B cell (primary cell): Measurements from ENCODE around the gene LIF. TPM values are rescaled to one million over a fixed set of nuclear protein-coding genes. Genes with fewer than 3 reads are reported as not detected.

ENCODE experiments used
- ATAC-seq: fragments of 200-7000 bp; cut with Tn5 transposase; one replicate; pipeline ENCODE4 v1.10.0; 2021; ENCODE audit warnings: low read depth, mild to moderate bottlenecking, moderate number of reproducible peaks, moderate library complexity
- CTCF ChIA-PET: fragments of 350-600 bp; sonication (Branson Sonifier 250); formaldehyde crosslinking; loops from one replicate; lab custom pipeline; 2021; ENCODE audit warnings: antibody characterized with exemption, inconsistent platforms; lab: Charles Lee
- POLR2A ChIA-PET: fragments of 350-600 bp; sonication (Branson Sonifier 250); formaldehyde crosslinking; loops from one replicate; lab custom pipeline; 2021; ENCODE audit warnings: antibody characterized with exemption; lab: Charles Lee
- DNase-seq: peaks from one replicate; pipeline ENCODE4 v3.0.0; 2013
- H2AFZ ChIP-seq: 2 replicates; pipeline ENCODE4 v1.6.1; 2012; ENCODE audit warnings: mild to moderate bottlenecking, low read depth, low read length; ENCODE audit not compliant: insufficient read depth, poor library complexity, severe bottlenecking
- H3K27ac ChIP-seq, 2 donors: 1 replicate in 1 of 2; 2 replicates in 1 of 2; pipeline ENCODE4 v1.5.1; 2012 to 2013; ENCODE audit warnings: low read length in 2 of 2, mild to moderate bottlenecking in 2 of 2, moderate library complexity in 1 of 2
- H3K27me3 ChIP-seq, 4 experiments: fragments of 200-600 bp in 1 of 4; sonication (generic) in 1 of 4; replicated peaks in 1 of 4; 1 replicate in 2 of 4; 2 replicates in 2 of 4; pipeline versions ENCODE4 v1.6.1 to v1.7.0; 2013 to 2016; ENCODE audit warnings: low read length in 3 of 4, mild to moderate bottlenecking in 2 of 4, mixed read lengths in 1 of 4, moderate library complexity in 1 of 4; ENCODE audit not compliant: insufficient read depth in 4 of 4, control insufficient read depth in 3 of 4; ENCODE audit errors: control extremely low read depth in 1 of 4
- H3K36me3 ChIP-seq, 2 experiments: replicated peaks in 1 of 2; 1 replicate in 1 of 2; 2 replicates in 1 of 2; pipeline versions ENCODE4 v1.6.1 to v1.7.1; 2013; ENCODE audit warnings: low read length in 1 of 2; ENCODE audit not compliant: insufficient read depth in 2 of 2, control insufficient read depth in 1 of 2; ENCODE audit errors: control extremely low read depth in 1 of 2, extremely low read depth in 1 of 2
- H3K4me1 ChIP-seq, 2 donors: fragments of 200-600 bp in 1 of 2; sonication (generic) in 1 of 2; 1 replicate in 1 of 2; 2 replicates in 1 of 2; pipeline versions ENCODE4 v1.5.1 to v1.6.1; 2013 to 2017; ENCODE audit warnings: low read length in 2 of 2; ENCODE audit not compliant: control insufficient read depth in 2 of 2, insufficient read depth in 2 of 2
- H3K4me2 ChIP-seq: replicated peaks from 2 replicates; pipeline ENCODE3; 2012; ENCODE audit warnings: mild to moderate bottlenecking, low read depth, low read length; ENCODE audit not compliant: poor library complexity, severe bottlenecking
- H3K4me3 ChIP-seq, 5 experiments: fragments of 200-600 bp in 1 of 5; sonication (generic) in 1 of 5; 1 replicate in 3 of 5; 2 replicates in 2 of 5; pipeline versions ENCODE4 v1.5.1 to v1.7.0; 2011 to 2016; ENCODE audit warnings: low read length in 4 of 5, mild to moderate bottlenecking in 4 of 5, low read depth in 2 of 5, control low read depth in 1 of 5, moderate library complexity in 1 of 5; ENCODE audit not compliant: insufficient read depth in 1 of 5; ENCODE audit errors: control extremely low read depth in 1 of 5, extremely low read depth in 1 of 5
- H3K79me2 ChIP-seq: fragments of 200-600 bp; sonication (generic); one replicate; pipeline ENCODE4 v1.6.0; 2016; ENCODE audit warnings: low read length; ENCODE audit not compliant: control insufficient read depth, insufficient read depth
- H3K9ac ChIP-seq: fragments of 200-600 bp; sonication (generic); 2 replicates; pipeline ENCODE4 v1.6.1; 2017; ENCODE audit warnings: mild to moderate bottlenecking, low read length, moderate library complexity
- H3K9me3 ChIP-seq, 3 donors: one replicate each; pipeline versions ENCODE4 v1.6.1 to v1.7.1; 2013; ENCODE audit warnings: low read length in 2 of 3; ENCODE audit not compliant: control insufficient read depth in 2 of 3, insufficient read depth in 1 of 3; ENCODE audit errors: control extremely low read depth in 1 of 3
- H4K20me1 ChIP-seq: 2 replicates; pipeline ENCODE4 v1.6.0; 2012; ENCODE audit warnings: mild to moderate bottlenecking, low read length; ENCODE audit not compliant: insufficient read depth, control insufficient read depth, poor library complexity, severe bottlenecking
- H3K27ac Mint-ChIP-seq: one replicate; pipeline ENCODE4 v1.8.0; 2021; ENCODE audit warnings: mixed read lengths
- H3K27me3 Mint-ChIP-seq: one replicate; pipeline ENCODE4 v1.8.0; 2021; ENCODE audit warnings: mixed read lengths
- H3K4me1 Mint-ChIP-seq: one replicate; pipeline ENCODE4 v1.8.0; 2021; ENCODE audit warnings: mixed read lengths
- H3K4me3 Mint-ChIP-seq: one replicate; pipeline ENCODE4 v1.8.0; 2021; ENCODE audit warnings: mixed read lengths
- H3K9me3 Mint-ChIP-seq: one replicate; pipeline ENCODE4 v1.8.0; 2022; ENCODE audit warnings: mixed read lengths; ENCODE audit not compliant: insufficient read depth
- CTCF ChIP-seq: fragments of 200-600 bp; IDR thresholded peaks from one replicate; pipeline ENCODE4 v1.8.0; 2022; ENCODE audit warnings: antibody characterized with exemption, mild to moderate bottlenecking
- EZH2 ChIP-seq: IDR thresholded peaks from 2 replicates; pipeline ENCODE4 v1.6.1; 2012; ENCODE audit warnings: borderline replicate concordance, low read depth, mild to moderate bottlenecking, moderate library complexity, low read length; ENCODE audit not compliant: insufficient read depth, poor library complexity, severe bottlenecking
- WGBS: methylation state at CpG from one replicate; pipeline ENCODE4 v1.1.5; 2013; ENCODE audit warnings: missing lambda C conversion rate; ENCODE audit not compliant: insufficient coverage; 5-methylcytosine and 5-hydroxymethylcytosine counted together
- intact Hi-C: fragments of 100-400 bp; cut with micrococcal nuclease; formaldehyde crosslinking; loops from one replicate; pipeline ENCODE4 v1.10.0; 2022
- polyA plus RNA-seq: library from polyadenylated mRNA; depleted of rRNA; stranded (reverse); fragments of >200 nt; gene quantifications from 2 replicates; pipeline ENCODE4 v1.2.3, GENCODE V29; 2012
- total RNA-seq, 2 donors: library from RNA; stranded (reverse); fragments of 120-200 nt in 1 of 2; gene quantifications; 1 replicate in 1 of 2; 2 replicates in 1 of 2; pipeline versions ENCODE4 v1.2.3 to v1.2.4, GENCODE V29; 2013 to 2022

LIF gene
- total and polyA plus RNA-seq, 2 donors (not counting 1 experiment from before 2014, with no cell fraction given) = 0.47 TPM; not detected in 1

GRCh38 chr22:30267382-30268302 is 21.1 kb upstream of the LIF start:
- Mint-ChIP-seq H3K4me3 (peak overlapping the region; percentile 98), H3K4me1 (peaks cover 35% of the 10 kb centered on the region), H3K9me3 (no peaks in the 10 kb centered on the region), H3K27me3 (no peaks in the 10 kb centered on the region), H3K27ac (peak overlapping the region; percentile 97)
- peak overlapping the region; percentile 95 to 97 for H3K27ac ChIP-seq
- ChIA-PET POLR2A (interaction anchor here (0.6 kb wide), 1 partner anchor 678 kb away, joined by 4 read pairs; no protein-coding TSS in a partner anchor), CTCF (interaction anchor here (1.3 kb wide), 1 partner anchor 160 kb away, joined by 5 read pairs; no protein-coding TSS in a partner anchor)
- no peaks in the 10 kb centered on the region for H3K27me3 ChIP-seq
- peaks cover 14% of the 10 kb centered on the region for H3K79me2 ChIP-seq
- no peaks in the 10 kb centered on the region for H3K9me3 ChIP-seq
- no peaks in the 10 kb centered on the region for H4K20me1 ChIP-seq
- H3K4me2 ChIP-seq = peak overlapping the region; percentile 99
- H3K9ac ChIP-seq = peak overlapping the region; percentile 87
- H3K4me1 ChIP-seq = peaks cover 20 to 39% of the 10 kb centered on the region in 2 donors
- ATAC-seq (no peak), DNase-seq (peak; percentile 68)
- peak overlapping the region; percentile 70 for H2AFZ ChIP-seq
- 14% methylated on average over 12 of the region's 14 CpGs for WGBS
- H3K4me3 ChIP-seq = peak overlapping the region; percentile 18 to 88 (median 76)
- H3K36me3 ChIP-seq = peaks cover 1 to 2% of the 10 kb centered on the region in 2 experiments
- intact Hi-C loops = loop anchor here (1.0 to 5.0 kb wide), 4 partner anchors 20 to 1675 kb away; partner anchors contain the start of genes XBP1 and YWHAH
- TF ChIP-seq EZH2 (no peak), CTCF (no peak)
